Activated naive CD4-positive, alpha-beta T cell (primary cell): ENCODE data around the gene OAS1.
A peak's percentile ranks its signal among the peaks of the same experiment; 100 is the strongest.

ENCODE experiments used
- DNase-seq, 4 experiments: peaks; one replicate each; lab custom pipeline; 2025; lab: John Stamatoyannopoulos, UW

The OAS1 gene

DNA sequence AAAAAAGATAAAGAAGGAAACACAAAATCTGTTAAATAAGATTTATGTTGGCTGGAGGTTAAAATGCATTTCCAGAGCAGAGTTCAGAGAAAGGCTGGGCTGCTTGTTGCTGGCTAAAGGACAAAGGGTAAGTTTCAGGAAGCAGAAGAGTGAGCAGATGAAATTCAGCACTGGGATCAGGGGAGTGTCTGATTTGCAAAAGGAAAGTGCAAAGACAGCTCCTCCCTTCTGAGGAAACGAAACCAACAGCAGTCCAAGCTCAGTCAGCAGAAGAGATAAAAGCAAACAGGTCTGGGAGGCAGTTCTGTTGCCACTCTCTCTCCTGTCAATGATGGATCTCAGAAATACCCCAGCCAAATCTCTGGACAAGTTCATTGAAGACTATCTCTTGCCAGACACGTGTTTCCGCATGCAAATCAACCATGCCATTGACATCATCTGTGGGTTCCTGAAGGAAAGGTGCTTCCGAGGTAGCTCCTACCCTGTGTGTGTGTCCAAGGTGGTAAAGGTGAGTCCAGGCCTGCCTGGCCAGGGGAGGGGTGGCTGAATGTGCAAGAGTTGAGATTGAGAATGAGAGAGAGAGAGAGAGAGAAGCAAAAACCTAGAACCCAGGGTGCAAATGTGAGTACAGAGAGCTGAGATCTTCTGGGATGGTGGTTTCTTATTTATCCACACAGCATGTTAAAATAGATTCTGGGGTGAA lies at the start of gene OAS1:
Gene OAS1 (plus strand): TSS at position 251 of the 703 bp plus-strand sequence. CDS start 78 bp downstream, at position 329.
- peak in 1 of 4 experiments; percentile 7 for DNase-seq

DNA sequence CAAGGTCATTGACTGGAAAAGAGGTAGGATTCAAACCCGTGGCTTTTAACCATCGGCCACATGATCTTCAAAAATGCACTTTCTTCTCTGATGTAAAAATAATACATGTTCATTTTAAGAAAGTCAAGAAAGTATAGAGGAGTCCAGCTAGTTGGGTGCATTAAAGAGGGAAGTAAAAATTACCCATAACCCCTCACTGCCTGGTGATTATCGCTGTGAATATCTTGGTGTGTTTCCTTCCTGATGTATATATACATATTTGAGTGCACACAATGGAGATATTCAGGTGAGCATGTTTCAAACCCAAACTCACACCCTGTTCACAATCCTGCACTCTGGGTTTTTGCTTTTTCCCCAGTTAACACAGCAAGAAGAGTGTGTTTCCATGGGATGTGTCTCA lies 47.5 kb upstream of the OAS1 start:
- DNase-seq = no peak

DNA sequence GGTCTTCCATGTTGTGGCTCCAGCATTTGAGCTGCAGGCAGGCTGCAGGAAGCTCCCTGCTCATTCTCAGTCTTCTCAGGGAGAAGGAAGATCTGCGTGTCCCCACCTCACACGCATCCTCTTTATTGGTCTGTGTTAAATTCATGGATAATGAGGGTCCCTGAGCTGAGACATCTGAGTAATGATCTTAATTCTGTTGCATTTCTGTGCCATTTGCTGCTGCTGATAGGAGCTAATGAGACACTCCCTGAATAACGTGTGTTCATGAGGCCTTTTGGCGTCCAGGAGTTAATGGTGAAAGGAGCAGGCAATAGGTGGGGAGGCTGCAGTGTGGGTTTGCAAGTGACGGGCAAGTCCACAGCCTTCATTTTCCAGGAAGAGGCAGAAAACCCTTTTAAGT lies 46.6 kb upstream of the OAS1 start:
- no peak for DNase-seq

DNA sequence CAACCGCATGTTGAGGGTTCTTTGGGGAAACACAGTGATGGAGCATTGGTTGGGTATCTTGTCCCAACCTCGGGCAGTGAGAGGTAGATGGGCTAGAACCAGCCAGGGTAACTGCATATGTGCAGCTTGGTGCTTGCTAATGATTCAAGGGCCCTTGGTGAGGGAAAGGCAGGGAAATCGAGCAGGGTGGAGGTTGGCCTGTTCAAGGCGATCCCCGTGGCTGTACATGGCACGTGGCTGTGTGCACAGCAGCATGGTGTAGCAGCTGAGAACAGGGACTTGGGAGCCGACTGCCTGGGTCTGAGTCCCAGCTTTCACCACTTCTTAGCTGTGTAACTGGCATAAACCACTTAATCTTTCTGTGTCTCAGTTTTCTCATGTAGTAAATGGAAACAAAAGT lies 45.5 kb upstream of the OAS1 start:
- no peak for DNase-seq

DNA sequence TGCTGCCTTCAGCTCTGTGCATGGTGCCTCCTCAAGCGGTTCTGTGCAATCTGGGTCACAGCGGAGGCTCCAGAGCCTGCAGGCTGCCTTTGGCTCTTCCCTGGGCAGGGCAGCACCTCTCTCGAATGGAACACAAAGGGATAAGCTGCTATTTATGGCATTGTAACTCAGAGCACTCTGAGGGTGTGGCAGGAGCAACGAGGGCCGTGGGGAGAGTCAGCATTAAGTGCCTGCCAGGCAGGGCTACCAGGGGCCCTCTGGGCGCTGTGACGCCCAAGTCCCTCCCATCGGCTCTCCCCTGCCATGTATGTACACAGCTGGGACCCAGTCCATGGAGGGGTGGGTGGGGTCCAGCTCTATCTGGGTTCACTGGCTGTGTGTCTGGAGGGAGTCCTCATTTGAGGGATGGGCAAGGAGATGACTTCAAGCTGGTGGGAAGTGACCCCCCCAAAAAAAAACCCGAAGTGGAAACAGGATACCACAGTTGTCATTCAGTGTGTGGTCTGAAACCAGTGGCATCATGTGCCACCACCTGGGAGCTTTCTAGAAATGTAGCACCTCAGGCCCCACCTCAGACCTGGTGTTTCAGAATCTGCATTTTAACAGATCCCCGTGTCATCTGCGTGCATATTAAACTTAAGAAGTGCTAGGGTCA lies 44.0 kb upstream of the OAS1 start:
- no peak for DNase-seq

DNA sequence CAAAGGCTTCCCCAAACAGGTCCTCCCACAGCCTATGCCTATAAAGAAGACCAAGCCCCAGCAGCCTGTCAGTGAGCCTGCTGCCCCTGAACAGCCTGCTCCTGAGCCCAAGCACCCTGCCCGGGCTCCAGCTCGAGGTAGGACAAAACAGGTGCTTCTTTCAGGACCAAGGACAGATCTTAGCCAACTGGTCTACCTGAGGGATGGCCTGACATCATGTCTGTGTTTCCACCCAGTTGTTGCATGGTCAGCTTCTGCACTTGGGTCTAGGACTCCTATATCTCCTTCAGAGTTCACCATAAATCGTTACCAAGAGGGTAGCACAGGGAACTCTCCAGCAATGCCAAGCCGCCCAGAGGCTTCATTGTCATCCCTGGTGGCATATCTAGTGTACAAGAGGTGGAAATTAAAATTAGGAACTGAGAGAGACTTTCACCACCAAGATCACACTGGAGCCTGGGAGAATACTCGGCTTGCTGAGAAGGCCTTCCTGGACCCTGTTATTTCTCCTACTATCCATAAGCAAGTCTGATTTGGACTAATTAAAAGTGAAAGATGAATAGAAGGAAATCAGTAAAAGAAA lies 38.2 kb upstream of the OAS1 start:
- no peak for DNase-seq

DNA sequence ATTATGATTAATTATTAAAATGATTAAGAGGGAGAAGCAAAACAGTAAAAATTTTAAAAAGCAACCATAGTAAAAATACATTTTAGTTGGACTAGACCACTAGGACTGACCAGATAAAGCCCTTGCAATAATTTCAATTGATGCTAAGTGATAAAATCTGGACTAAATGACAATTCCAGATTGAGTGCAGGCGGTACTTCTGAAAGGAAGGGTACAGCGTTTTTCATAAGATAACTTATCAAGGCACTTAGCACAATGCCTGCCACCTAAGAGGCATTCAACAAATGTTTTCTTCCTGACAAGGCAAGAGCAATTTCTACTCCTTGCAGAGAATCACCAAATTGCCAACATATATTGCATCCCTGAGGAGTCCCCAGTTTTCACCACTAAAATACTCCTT lies 37.7 kb upstream of the OAS1 start:
- DNase-seq = no peak

DNA sequence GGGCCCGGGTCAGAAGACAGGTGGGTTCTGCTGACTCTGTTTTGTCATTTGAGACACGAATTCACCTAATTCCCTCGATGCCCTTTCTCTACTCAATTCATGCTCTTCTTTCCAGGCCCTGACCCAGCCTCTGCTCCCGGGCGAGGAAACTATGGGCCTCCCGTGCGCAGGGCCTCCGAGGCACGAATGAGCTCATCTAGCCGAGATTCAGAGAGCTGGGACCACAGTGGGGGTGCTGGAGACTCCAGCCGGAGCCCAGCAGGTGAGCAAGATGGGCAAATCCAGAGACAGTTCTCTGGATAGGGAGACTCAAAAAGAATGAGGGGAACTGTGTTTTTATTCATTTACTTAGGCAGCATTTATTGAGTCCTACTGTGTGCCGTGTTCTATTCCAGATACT lies 37.0 kb upstream of the OAS1 start:
- DNase-seq = no peak

DNA sequence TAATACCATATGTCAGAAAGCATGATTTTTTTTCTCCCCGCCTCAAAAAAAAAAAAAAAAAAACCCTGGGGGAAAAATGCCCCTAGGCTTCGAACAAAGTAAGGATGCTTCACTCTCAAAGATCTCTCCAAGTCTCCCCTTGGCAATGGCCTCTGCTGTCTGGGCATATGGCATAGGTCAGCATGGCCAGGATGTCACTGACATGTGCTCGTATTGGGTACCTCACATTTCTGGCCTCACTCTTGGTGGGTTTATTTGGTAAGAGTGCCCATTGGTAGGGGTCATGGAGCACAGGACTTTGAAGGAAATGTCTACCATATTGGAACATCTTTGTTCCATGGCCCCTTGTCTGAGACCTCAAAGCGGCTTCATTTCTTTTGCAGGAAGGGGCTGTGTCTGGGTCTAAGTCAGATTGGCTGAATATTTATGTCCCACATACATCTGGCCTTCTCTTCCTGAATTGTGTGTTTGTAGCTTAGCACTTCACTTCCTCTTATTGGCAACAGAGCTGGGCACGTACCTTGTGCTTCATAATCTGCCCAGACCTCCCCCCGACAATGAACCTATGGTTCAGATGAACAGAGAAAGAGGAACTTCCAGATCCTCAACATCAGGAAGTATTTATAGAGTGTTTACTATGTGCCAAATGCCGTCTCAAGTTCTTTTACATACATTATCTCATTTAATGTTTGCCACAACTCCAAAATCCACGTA lies 36.3 kb upstream of the OAS1 start:
- DNase-seq = no peak

DNA sequence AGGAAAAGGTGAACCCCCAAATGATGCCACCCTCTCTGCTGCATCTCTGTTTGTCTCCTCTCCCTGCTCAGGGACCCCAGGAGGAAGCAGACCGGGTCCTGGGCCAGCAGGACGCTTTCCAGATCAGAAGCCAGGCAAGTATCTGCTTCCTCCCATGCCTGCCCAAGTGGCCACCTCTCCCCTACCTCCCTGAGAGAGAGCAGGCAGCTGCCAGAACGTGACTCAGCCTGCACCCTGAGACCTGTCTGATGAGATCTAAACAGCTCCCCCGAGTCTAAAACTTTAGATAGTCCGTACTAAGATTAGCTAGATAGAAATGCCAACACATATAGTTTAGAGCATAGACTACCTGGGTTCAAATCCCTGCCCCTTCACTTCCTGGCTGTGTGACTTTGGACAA lies 31.2 kb upstream of the OAS1 start:
- no peak for DNase-seq

DNA sequence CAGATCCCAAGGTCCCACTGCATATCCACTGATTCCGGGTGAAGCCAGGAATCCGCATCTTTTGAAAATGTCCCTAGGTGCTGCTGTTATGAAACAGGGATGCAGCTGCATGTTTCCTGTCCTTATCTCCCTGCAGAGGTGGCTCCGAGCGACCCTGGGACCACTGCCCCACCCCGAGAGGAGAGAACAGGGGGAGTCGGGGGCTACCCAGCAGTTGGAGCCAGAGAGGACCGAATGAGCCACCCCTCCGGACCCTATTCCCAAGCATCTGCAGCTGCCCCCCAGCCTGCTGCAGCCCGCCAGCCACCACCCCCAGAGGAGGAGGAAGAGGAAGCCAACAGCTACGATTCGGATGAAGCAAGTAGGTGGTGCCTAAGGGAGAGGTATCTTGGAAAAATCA lies 30.3 kb upstream of the OAS1 start:
- no peak for DNase-seq

DNA sequence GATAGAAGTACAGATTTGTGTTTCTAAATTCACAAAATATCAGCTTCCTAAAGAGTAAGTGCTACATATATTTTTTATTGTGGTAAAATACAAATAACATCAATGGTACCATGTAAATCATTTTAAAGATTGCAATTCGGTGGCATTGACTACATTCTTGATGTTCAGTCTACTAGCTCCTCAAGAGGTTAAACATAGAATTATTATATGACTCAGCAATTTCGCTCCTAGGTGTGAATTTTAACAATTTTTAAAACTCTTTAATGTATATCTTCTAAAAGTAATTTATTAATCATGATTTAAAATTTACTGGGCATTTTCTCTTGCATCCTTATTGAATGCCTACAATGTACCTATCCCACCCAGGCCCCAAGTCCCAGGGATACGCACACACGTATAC lies 29.8 kb upstream of the OAS1 start:
- no peak for DNase-seq

DNA sequence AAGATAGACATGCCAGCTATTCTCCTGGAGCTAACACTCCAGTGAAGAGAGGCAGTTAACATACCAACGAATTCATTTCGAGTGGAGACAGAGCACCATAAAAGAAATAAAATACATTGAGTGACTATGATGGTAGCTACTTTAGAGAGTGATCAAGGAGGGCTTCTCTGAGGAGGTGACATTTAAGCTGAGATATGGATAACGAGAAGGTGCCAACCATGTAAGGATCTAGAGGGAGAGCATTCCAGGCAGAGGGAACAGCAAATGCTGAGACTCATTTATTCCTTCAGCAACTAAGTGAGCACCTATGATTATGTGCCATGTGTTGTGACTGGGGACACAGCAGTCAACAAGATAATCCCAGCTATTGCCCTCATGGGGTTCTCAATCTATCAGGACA lies 28.3 kb upstream of the OAS1 start:
- DNase-seq = no peak

DNA sequence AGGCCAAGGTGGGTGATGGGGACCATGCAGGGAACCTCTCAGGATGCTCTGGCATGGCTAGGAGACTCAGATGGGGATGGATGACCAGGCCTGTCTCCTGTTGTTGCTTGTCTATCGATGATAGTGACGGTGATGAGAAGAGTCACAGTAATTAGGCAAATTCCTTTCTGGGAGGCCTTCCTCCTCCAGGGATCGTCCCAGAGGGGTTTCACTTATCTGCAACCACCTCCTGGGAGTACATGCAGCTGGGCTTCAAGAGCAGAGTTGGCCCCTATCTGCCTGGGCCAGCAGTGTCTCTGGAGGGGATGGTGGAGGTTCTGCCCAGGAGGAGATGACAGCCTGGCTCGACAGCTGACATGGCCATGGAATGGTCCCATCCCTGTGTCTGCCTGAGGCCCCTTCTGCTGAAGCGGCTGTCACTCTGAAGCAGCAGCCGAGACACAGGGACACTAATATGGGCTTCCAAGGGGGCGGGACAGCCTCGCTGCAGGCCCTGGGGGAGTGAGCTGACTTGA lies 27.5 kb upstream of the OAS1 start:
- no peak for DNase-seq

DNA sequence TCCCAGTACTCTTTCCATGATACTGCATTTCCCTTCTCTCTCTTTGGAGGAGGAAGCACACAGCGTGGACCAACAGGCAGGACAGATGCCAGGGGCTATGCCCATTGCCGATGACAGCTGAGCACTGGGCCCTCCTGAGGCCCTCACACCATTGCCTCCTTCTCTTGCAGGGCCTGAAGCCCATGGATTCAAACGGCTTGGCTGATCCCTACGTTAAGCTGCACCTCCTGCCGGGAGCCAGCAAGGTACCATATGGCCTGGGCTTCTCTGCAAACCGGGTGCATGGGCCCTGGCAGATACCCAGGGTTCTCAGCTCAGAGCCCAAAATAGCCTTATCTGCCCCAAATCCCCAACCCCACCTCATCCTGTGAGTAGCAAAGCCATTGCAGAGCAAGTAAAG lies 25.2 kb upstream of the OAS1 start:
- DNase-seq = no peak

DNA sequence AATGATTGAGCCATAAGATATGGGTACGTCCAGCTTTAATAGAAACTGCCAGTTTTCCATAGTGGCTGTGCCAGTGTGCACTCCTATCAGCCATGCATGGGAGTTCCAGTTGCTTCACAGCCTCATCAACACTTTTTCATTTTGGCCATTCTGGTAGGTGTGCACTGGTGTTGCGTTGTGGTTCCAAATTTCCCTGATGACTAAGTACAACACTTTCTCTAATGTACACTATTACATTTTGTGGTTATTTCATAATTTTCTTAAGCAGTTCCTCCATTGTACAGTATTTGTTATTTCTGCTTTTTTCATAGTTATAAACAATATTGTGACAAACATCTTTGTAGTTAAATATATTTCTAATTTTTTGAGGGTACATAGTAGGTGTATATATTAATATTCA lies 21.5 kb upstream of the OAS1 start:
- DNase-seq = no peak

DNA sequence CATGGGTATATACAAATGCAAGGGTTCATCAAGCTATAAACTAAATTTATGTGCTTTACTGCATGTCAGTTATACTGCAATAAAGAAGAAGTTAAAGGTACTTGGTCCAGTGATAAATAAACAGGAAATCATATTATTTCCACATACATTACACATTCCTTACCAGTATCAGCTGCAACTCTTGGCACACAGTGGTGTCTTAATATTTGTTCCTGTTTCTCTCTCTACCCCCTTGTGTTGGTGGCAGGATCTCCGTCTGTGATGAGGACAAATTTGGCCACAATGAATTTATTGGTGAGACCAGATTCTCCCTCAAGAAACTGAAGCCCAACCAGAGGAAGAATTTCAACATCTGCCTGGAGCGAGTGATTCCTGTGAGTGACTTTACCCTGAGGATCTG lies 19.2 kb upstream of the OAS1 start:
- no peak for DNase-seq

DNA sequence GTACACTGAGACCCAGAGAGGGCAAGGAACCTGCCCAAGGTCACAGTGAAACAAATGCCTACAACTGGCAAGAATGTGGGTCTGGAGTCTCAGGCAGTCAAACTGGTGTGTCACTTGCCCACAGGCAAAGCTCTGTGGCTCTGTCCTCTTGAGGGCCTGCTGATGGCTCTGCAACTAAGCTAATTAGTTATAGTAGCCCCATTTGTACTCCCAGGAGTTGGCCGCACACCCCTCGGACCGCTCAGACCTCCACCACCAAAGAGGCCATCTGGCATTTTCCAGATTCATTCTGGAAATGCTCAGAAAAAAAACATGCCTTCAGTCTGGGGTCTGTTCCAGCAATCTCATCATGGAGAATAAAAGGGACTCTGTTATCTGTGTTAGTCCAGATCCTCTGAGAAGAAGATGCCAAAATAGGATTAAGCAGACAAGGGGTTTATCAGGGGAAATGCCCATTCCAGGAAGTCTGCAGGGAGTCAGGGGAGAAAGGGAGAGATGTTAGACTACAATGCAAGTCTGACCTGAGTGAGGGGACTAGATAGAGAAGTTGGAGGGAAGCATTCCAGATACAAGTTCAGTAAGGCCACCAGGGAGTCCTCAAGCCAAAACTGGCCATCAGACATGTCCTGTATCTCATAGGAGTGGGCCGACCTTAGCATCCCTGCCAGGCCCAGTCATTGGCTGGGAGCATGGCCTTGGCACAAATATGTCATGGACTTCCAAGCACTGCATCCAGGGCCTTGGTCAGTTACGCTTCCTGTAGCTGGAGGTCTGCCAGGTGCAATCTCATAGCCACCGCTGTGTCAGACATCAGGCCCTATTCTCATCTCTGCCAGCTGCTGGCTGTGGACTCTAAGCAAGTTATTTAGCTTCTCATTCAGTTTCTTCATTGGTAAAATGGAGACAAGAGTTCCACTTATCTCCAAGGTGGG lies 15.4 kb upstream of the OAS1 start:
- DNase-seq = no peak

DNA sequence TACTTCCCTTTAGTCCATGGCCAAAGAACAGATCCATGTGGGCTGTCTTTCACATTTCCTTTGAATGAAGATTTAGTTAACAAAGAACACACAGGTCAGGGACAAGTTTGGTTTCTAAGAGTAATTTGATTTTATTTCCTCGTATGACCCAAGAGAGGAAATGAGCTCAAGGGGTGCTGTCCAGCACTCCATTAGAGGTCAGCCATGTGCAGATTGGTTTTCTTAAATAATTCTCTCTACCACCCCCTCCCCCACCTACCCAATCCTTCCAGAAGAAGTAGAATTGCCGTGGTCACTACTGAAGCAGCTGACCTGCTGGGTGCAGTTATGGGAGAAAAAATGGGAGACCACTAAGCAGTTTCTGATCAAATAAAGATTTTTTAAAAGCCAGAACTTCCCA lies 13.9 kb upstream of the OAS1 start:
- DNase-seq = no peak

DNA sequence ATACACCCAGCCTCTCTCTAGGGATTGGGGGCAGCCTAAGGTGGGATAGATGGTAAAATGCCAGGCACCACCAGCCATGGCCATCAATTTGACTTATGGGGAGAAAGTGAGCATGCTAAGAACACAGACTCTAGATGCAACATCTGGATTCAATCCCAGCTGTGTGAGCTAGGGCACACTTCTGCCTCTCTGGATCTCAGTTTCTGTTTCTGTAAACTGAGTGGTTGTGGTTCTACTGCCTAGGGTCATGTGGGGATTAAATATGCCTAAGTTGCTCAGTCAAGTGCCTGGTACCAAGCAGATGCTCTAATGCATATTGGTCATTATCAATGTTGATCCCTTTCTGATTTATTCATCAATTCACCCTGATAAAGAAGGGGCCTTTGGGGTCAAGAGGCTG lies 12.6 kb upstream of the OAS1 start:
- DNase-seq = no peak

DNA sequence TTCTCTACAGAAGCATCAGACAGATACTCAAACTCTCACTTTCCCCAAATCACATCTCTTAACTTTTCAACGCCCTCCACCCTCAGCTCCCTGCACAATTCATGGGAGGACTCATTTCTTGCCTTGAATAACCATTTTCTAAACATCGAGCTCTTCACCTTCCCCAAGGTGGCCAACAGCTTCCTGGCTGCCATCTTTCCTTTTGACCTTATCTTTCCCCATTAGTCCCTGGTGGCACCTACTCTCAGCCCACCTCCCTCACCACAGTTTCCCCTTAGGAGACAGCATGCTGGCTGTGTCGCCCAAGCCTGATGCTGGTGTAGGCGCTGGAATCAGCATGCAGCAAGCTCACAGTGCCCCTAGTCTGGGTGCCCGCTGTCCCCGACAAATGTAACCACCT lies 8.4 kb upstream of the OAS1 start:
- no peak for DNase-seq
